ENCODE results near the gene ZBBX. TPM values are rescaled to one million over a fixed set of nuclear protein-coding genes. Genes with fewer than 3 reads are reported as not detected.
"Not testable (repeated sequence)": the region's sequence is repeated elsewhere in the genome, so short reads cannot be mapped to it uniquely, and the experiment has no call there.

Gene ZBBX, protein sequence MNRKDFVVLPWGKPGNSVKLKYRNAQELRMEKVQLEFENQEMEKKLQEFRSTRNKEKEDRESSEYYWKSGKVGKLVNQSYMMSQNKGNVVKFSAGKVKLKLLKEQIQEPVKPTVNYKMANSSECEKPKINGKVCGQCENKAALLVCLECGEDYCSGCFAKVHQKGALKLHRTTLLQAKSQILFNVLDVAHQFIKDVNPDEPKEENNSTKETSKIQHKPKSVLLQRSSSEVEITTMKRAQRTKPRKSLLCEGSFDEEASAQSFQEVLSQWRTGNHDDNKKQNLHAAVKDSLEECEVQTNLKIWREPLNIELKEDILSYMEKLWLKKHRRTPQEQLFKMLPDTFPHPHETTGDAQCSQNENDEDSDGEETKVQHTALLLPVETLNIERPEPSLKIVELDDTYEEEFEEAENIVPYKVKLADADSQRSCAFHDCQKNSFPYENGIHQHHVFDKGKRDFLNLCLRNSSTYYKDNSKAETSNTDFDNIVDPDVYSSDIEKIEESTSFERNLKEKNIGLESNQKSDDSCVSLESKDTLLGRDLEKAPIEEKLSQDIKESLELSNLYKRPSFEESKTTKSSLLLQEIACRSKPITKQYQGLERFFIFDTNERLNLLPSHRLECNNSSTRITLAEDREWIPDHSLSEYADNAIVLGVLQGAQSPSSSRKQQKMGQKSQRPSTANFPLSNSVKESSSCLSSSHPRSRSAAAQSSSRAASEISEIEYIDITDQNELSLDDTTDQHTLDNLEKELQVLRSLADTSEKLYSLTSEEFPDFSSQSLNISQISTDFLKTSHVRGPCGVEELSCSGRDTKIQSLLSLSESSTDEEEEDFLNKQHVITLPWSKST
- total RNA-seq (under 1 TPM in 1 of 9 donors, not detected in 8; 0.22 TPM), polyA plus RNA-seq (under 1 TPM; 0.18 to 0.64 (median 0.40) TPM)
- long read RNA-seq, donor 1: 0 reads
- long read RNA-seq, donor 2: 0 reads
- long read RNA-seq, donor 3: 0 reads
- long read RNA-seq, donor 4: 0 reads
- long read RNA-seq, donor 5: 0 reads
- long read RNA-seq, donor 6: 0 reads
- long read RNA-seq, donor 7: 0 reads
- long read RNA-seq, donor 8: 0 reads
- long read RNA-seq, donor 9: 0 reads
- long read RNA-seq, donor 10: 0 reads

DNA sequence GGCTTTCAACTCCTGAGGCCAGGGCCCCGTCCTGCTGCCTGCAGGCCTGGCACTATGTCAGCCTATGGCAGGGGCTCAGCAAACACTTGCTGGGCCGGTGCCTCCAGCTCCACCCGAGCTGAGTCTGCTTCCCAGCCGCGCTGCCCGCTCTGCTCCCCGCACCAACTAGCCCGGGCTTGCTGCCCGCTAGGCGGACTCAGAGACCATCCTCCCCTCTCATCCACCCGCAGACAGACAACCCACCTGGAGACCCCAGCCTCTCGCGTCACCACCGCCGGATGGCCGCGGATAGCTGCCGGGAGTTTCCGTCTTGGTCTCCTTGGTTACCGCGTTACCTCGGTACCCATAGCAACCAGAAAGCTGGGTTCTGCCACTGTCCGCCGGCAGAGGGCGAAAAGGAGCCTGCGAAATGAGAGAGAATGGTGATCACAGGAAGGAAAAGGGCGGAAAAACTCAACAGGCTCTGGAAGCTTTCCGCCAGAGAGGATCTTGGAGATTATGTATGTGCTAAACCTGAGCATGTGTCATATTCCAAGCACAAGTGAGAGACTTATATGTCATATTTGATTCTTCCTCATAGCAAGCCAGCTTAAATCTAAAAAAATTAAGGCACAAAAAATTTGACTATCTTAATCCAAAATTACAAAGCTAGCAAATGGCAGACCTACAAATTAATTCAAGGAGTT, at the start of gene ZBBX:
Gene ZBBX (minus strand): TSS at position 294 of the 686 bp plus-strand sequence. CDS start 7,396 bp downstream, outside the sequence.
- H3K36me3 ChIP-seq (replicated peaks in 1 of 2): no peaks in the 10 kb centered on the region

DNA sequence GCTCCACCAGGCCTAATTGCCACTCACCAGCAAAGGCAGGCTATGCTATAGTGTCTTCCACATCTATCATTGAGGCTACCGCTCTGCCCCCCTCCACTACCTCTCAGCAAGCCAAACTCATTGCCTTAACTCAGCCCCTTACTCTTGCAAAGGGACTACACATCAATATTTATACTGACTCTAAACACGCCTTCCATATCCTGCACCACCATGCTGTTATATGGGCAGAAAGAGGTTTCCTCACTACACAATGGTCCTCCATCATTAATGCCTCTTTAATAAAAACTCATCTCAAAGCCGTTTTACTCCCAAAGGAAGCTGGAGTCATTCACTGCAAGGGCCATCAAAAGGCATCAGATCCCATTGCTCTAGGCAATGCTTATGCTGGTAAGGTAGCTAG, 46.9 kb upstream of the ZBBX start:
- 81 to 90% (median 82%) methylated on average over 3 of the region's 3 CpGs for WGBS, 4 donors
- intact Hi-C loops (cut with DNase I); H3K9me3 ChIP-seq (replicated peaks in 1 of 3); DNase-seq; H3K36me3 ChIP-seq (replicated peaks in 1 of 2); H3K4me1 ChIP-seq (replicated peaks in 1 of 2); H3K27ac ChIP-seq; H3K27me3 ChIP-seq; H3K4me3 ChIP-seq: not testable (repeated sequence)

More for the DNA sequence above, at the start of gene ZBBX:
- intact Hi-C loops (cut with DNase I): loop anchor here in 1 of 2 donors (10.0 kb wide), 1 partner anchor 305 kb away; no protein-coding TSS in a partner anchor
- TF ChIP-seq CTCF (IDR thresholded peaks at IDR 0.05): peak; percentile 86 to 95 (median 90)
- TF ChIP-seq POLR2A (IDR thresholded peaks at IDR 0.05): no peak
- 1 to 4% (median 3%) methylated on average over 7 to 28 of the region's 28 CpGs for WGBS, 4 donors
- peak within 1 kb of the TSS in 1 of 4 donors; percentile 47 for H3K4me3 ChIP-seq
- peak; percentile 81 to 96 (median 88) for DNase-seq
- no peaks in the 10 kb centered on the region for H3K27me3 ChIP-seq
- H3K27ac ChIP-seq: no peak within 1 kb of the TSS
- peaks cover 0 to 4% (median 0%) of the 10 kb centered on the region in 3 donors for H3K9me3 ChIP-seq (replicated peaks in 1 of 3)
- peaks cover 0 to 4% of the 10 kb centered on the region in 2 donors for H3K4me1 ChIP-seq (replicated peaks in 1 of 2)

GRCh38 chr3:167422396-167422795, 42.3 kb upstream of the ZBBX start:
- H3K36me3 ChIP-seq (replicated peaks in 1 of 2); H3K9me3 ChIP-seq (replicated peaks in 1 of 3); H3K27me3 ChIP-seq; DNase-seq; H3K27ac ChIP-seq; intact Hi-C loops (cut with DNase I); H3K4me3 ChIP-seq; H3K4me1 ChIP-seq (replicated peaks in 1 of 2): not testable (repeated sequence)
- 71 to 85% (median 77%) methylated on average over 4 of the region's 4 CpGs for WGBS, 4 donors

DNA sequence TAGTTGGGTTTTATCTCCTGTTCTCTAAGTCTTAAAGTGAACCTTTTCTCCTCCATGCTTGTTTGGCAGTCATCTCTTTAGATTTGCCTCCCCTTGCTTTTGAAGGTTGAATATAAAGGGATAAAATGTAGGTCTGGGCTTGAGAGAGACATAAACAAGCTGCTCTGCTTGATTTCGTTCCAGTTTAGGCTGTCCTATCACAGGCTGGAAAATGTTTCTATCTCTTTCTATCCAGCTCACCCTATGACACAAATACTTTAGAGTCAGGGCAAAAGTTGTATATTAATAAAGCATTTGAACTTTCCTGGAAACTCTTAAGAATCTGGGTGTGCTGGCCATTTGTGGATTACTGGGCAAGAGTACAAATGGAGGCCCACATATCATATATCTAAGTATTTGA, 29.5 kb upstream of the ZBBX start:
- 60 to 68% (median 64%) methylated on average over 1 of the region's 1 CpG for WGBS, 4 donors
- no peak overlapping the region for H3K4me3 ChIP-seq
- intact Hi-C loops (cut with DNase I): no loop called here

More for the DNA sequence above, 29.5 kb upstream of the ZBBX start:
- H3K4me1 ChIP-seq (replicated peaks in 1 of 2): no peaks in the 10 kb centered on the region
- no peak for TF ChIP-seq CTCF (IDR thresholded peaks at IDR 0.05)
- TF ChIP-seq POLR2A (IDR thresholded peaks at IDR 0.05): no peak
- no peak for DNase-seq
- no peak overlapping the region for H3K27ac ChIP-seq
- no peaks in the 10 kb centered on the region for H3K27me3 ChIP-seq
- no peaks in the 10 kb centered on the region for H3K9me3 ChIP-seq (replicated peaks in 1 of 3)
- H3K36me3 ChIP-seq (replicated peaks in 1 of 2): no peaks in the 10 kb centered on the region
